CD4-positive, CD25-positive, alpha-beta regulatory T cell (primary cell): Measurements from ENCODE around the gene ULK1. TPM values are rescaled to one million over a fixed set of nuclear protein-coding genes. Genes with fewer than 3 reads are reported as not detected.

Experiments
- ATAC-seq, 2 donors: fragments of 150-1000 bp; cut with Tn5 transposase; one replicate each; pipeline ENCODE4 v1.10.0; 2021; ENCODE audit warnings: low read depth in 2 of 2, moderate number of reproducible peaks in 2 of 2, moderate library complexity in 1 of 2
- DNase-seq, 3 donors: peaks; one replicate each; pipeline versions ENCODE4 v3.0.0 to v3.0.0-alpha.2; 2012 to 2022; ENCODE audit warnings: mixed read lengths in 1 of 3
- H3K27ac ChIP-seq: one replicate; pipeline ENCODE4 v1.7.0; 2013; ENCODE audit warnings: mild to moderate bottlenecking, low read length; ENCODE audit not compliant: insufficient read depth, poor library complexity, severe bottlenecking
- H3K27me3 ChIP-seq: one replicate; pipeline ENCODE4 v1.7.0; 2013; ENCODE audit warnings: low read length; ENCODE audit not compliant: control insufficient read depth, insufficient read depth
- H3K36me3 ChIP-seq: one replicate; pipeline ENCODE4 v1.7.0; 2013; ENCODE audit warnings: mild to moderate bottlenecking, low read length, moderate library complexity; ENCODE audit not compliant: control insufficient read depth, insufficient read depth
- H3K4me1 ChIP-seq: 2 replicates; pipeline ENCODE4 v1.7.0; 2013; ENCODE audit warnings: mild to moderate bottlenecking, low read length; ENCODE audit not compliant: insufficient read depth, control insufficient read depth, poor library complexity, severe bottlenecking
- H3K4me3 ChIP-seq: one replicate; pipeline ENCODE4 v1.7.0; 2013; ENCODE audit warnings: low read depth, mild to moderate bottlenecking, low read length, moderate library complexity
- H3K9me3 ChIP-seq, 2 experiments: 1 replicate in 1 of 2; 2 replicates in 1 of 2; pipeline ENCODE4 v1.7.0; 2013; ENCODE audit warnings: low read length in 2 of 2, mild to moderate bottlenecking in 1 of 2, moderate library complexity in 1 of 2; ENCODE audit not compliant: control insufficient read depth in 2 of 2
- H3K27ac Mint-ChIP-seq, 3 donors: one replicate each; pipeline ENCODE4 v1.8.0; 2020 to 2022; ENCODE audit warnings: mild to moderate bottlenecking in 3 of 3, mixed read lengths in 3 of 3, moderate library complexity in 2 of 3
- H3K27me3 Mint-ChIP-seq: one replicate; pipeline ENCODE4 v1.8.0; 2022; ENCODE audit warnings: mild to moderate bottlenecking, mixed read lengths
- H3K36me3 Mint-ChIP-seq: one replicate; pipeline ENCODE4 v1.8.0; 2020; ENCODE audit warnings: mixed read lengths
- H3K4me1 Mint-ChIP-seq, 4 donors: one replicate each; pipeline ENCODE4 v1.8.0; 2020 to 2022; ENCODE audit warnings: mixed read lengths in 4 of 4, mild to moderate bottlenecking in 1 of 4
- H3K4me3 Mint-ChIP-seq, 4 donors: one replicate each; pipeline ENCODE4 v1.8.0; 2020 to 2022; ENCODE audit warnings: mild to moderate bottlenecking in 4 of 4, mixed read lengths in 4 of 4, moderate library complexity in 3 of 4
- H3K9me3 Mint-ChIP-seq, 7 donors: one replicate each; pipeline ENCODE4 v1.8.0; 2020 to 2022; ENCODE audit warnings: mixed read lengths in 7 of 7, mild to moderate bottlenecking in 3 of 7, moderate library complexity in 2 of 7
- polyA plus RNA-seq, 4 donors: library from polyadenylated mRNA; unstranded; fragments of 300-500 nt; fragmentation: Illumina TruSeq; gene quantifications; one replicate each; pipeline ENCODE4 v1.2.3, GENCODE V29; 2021
- total RNA-seq: library from RNA; stranded (reverse); gene quantifications from one replicate; pipeline ENCODE4 v1.2.3, GENCODE V29; 2022

The ULK1 gene
- total and polyA plus RNA-seq, 5 donors from 2014 or later = 0.20 to 90.0 (median 0.46) TPM

DNA sequence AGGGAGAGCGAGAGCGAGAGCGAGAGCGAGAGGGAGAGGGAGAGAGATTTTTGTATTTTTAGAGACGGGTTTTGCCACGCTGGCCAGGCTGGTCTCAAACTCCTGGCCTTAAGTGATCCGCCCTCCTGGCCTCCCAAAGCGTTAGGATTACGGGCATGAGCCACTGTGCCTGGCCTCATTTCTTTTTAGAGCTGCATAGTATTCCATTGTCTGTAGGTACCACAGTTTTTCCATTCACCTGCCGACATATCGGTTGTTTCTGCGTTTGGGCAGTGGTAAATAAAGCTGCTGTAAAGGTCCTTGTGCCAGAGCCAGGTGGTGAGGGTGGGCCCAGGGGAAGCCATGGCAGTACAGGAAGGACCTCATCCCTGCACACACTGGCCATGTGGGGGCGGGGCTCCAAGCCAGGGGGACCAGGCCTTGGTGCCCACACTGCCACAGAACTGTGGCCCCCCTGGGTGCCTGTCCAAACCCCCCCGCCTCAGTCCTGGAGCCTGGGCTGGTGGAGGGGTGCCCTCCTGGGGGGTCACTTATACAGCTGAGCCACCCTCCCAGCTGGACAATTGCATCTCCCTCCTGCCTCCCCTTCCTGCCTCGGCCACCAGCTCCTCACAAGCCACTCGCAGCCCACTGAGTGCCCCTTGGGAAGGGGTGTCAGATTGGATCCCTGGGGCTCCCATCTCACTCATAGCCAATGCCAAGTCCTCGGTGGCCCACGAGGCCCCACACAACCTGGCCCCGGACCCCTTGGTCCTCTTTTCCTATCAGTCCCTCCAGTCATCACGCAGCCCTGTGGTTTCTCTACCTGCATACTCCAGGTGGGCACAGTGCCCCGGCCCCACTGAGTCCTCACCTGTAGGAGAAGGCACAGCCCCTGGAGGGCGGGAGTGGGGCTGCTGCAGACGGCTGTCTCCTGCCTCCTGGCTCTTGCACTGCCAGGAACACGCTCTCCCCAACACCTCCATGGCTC, 33.0 kb downstream of the ULK1 start:
- no peaks in the 10 kb centered on the region for H3K9me3 ChIP-seq
- Mint-ChIP-seq H3K9me3 (no peaks in the 10 kb centered on the region), H3K27ac (peak overlapping the region in 2 of 3 donors; percentile 35 to 59), H3K4me3 (peak overlapping the region; percentile 92 to 96 (median 94)), H3K4me1 (peaks cover 4 to 29% (median 13%) of the 10 kb centered on the region in 4 donors), H3K36me3 (peaks cover 6% of the 10 kb centered on the region), H3K27me3 (no peaks in the 10 kb centered on the region)
- peaks cover 23% of the 10 kb centered on the region for H3K4me1 ChIP-seq
- DNase-seq (no peak), ATAC-seq (no peak)
- peaks cover 5% of the 10 kb centered on the region for H3K36me3 ChIP-seq
- H3K27ac ChIP-seq = no peak overlapping the region
- no peaks in the 10 kb centered on the region for H3K27me3 ChIP-seq
- no peak overlapping the region for H3K4me3 ChIP-seq

DNA sequence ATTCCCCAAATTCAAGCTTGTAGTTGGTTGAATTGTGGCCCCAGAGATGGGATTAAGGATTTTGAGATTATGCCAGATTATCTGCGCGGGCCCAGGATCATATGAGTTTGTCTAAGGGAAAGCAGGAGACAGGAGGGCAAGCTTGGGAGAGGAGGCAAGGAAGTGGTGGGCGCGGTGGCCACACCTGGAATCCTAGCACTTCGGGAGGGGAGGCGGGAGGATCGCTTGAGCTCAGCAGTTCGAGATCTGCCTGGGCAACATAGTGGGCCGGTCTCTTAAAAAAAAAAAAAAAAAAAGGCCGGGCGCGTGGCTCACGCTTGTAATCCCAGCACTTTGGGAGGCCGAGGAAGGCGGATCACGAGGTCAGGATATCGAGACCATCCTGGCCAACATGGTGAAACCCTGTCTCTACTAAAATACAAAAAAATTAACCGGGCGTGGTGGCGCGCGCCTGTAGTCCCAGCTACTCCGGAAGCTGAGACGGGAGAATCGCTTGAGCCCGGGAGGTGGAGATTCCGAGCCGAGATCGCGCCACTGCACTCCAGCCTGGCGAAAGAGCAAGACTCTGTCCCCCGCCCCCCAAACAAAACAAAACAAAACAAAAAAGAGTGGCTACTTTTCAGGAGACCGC, 33.8 kb downstream of the ULK1 start:
- ATAC-seq (no peak), DNase-seq (peak in 1 of 3 donors; percentile 15)
- Mint-ChIP-seq H3K27me3 (no peaks in the 10 kb centered on the region), H3K36me3 (peaks cover 11% of the 10 kb centered on the region), H3K4me1 (peaks cover 4 to 33% (median 15%) of the 10 kb centered on the region in 4 donors), H3K4me3 (peak overlapping the region; percentile 92 to 96 (median 94)), H3K9me3 (no peaks in the 10 kb centered on the region), H3K27ac (peak overlapping the region in 2 of 3 donors; percentile 35 to 79)
- Histone ChIP-seq H3K27me3 (no peaks in the 10 kb centered on the region), H3K36me3 (peaks cover 13% of the 10 kb centered on the region), H3K27ac (peak overlapping the region; percentile 67), H3K4me3 (peak overlapping the region; percentile 11), H3K9me3 (no peaks in the 10 kb centered on the region), H3K4me1 (peaks cover 23% of the 10 kb centered on the region)

DNA sequence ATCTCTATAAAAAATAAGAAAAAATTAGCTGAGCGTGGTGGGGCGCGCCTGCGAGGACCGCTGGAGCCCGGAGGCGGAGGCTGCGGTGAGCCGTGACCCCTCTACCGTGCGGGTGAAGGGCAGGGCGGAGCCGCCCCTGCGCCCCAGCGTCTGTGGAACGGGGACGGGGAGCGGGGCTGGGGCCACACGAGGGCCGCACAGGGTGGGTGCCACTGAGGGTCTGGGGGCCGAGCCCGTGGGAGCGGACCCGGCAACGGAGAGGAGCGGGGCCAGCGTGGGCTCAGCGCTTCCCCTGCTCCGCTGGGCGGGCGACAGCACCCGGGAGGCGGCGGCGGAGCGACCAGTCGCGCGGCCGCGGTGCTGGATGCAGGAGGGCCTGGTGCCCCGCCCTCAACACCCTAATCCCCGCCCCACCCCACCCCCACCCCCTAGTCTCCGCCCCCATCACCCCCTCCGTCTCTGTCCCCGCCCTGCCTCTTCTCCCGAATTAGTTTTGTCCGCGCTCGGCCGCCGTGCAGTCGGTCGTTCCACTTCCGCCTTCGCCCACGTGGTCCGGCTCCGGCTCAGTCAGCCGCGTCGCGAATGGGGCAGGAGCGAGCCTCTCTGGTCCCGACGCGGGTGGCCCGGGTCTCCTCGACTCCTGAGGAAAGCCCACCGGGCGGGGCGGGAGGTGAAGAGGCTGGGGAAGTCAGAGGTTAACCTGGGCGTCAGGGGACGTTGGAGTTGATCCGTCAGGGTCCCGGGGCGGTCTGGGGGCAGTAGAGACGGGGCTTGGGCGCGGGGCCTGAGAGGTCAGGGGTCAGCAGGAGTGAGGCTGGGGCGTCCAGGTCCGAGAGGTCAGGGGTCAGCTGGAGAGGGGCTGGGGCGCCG, 34.5 kb downstream of the ULK1 start, which contains the start of gene PUS1:
Gene PUS1 (plus strand): TSS at position 566 of the 870 bp plus-strand sequence. CDS start 447 bp downstream, outside the sequence.
- Mint-ChIP-seq H3K36me3 (peaks cover 19% of the 10 kb centered on the region), H3K9me3 (peaks cover 0 to 1% (median 0%) of the 10 kb centered on the region in 7 donors), H3K4me3 (peak within 1 kb of the TSS; percentile 92 to 99 (median 96)), H3K27ac (peak within 1 kb of the TSS; percentile 88 to 96 (median 93)), H3K4me1 (peaks cover 4 to 33% (median 15%) of the 10 kb centered on the region in 4 donors), H3K27me3 (no peaks in the 10 kb centered on the region)
- Histone ChIP-seq H3K27me3 (no peaks in the 10 kb centered on the region), H3K9me3 (no peaks in the 10 kb centered on the region), H3K4me3 (peak within 1 kb of the TSS; percentile 11), H3K4me1 (peaks cover 23% of the 10 kb centered on the region), H3K36me3 (peaks cover 19% of the 10 kb centered on the region), H3K27ac (peak within 1 kb of the TSS; percentile 71)
- DNase-seq = peak; percentile 89 to 96 (median 94)
- peak; percentile 85 to 90 for ATAC-seq

DNA sequence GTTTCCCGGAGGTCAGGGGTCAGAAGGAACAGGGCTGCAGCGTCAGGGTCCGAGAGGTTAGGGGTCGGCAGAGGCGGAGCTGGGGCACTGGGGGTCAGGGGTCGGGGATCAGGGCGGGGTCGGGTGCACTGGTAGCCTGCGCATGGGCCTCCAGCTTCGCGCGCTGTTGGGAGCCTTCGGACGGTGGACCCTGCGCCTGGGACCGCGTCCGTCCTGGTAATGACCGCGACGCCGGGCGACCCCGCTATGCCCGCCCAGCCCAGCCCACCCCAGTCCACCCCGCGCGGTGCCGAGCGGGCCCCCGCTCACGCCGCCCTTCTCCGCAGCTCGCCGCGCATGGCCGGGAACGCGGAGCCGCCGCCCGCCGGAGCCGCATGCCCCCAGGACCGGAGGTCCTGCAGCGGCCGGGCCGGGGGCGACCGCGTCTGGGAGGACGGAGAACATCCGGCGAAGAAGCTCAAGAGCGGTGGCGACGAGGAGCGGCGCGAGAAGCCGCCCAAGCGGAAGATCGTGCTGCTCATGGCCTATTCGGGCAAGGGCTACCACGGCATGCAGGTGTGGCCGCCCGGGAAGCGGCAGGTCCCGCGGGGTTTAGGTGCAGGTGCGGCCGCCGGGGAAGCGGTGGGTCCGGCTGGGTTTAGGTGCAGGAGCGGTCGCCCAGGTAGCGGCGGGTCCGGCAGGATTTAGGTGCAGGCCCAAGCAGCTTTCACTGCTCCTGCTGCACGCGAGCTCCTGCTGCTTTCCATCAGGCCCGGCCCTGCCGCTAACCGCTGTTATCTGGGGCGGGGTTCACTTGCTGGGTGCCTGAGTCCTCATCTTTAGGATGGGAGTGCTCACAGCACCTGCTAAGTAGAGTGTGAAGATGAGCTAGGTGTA, 35.4 kb downstream of the ULK1 start:
- Histone ChIP-seq H3K4me1 (peaks cover 17% of the 10 kb centered on the region), H3K27me3 (no peaks in the 10 kb centered on the region), H3K36me3 (peaks cover 27% of the 10 kb centered on the region), H3K9me3 (no peaks in the 10 kb centered on the region), H3K27ac (peak overlapping the region; percentile 71), H3K4me3 (peak overlapping the region; percentile 59)
- peaks cover 19% of the 10 kb centered on the region for H3K36me3 Mint-ChIP-seq
- peaks cover 0 to 1% (median 0%) of the 10 kb centered on the region in 7 donors for H3K9me3 Mint-ChIP-seq
- peak in 2 of 3 donors; percentile 28 to 61 for DNase-seq
- H3K27me3 Mint-ChIP-seq = no peaks in the 10 kb centered on the region
- ATAC-seq = no peak
- peak overlapping the region; percentile 88 to 96 (median 93) for H3K27ac Mint-ChIP-seq
- H3K4me3 Mint-ChIP-seq = peak overlapping the region; percentile 92 to 99 (median 96)
- peaks cover 4 to 29% (median 14%) of the 10 kb centered on the region in 4 donors for H3K4me1 Mint-ChIP-seq

DNA sequence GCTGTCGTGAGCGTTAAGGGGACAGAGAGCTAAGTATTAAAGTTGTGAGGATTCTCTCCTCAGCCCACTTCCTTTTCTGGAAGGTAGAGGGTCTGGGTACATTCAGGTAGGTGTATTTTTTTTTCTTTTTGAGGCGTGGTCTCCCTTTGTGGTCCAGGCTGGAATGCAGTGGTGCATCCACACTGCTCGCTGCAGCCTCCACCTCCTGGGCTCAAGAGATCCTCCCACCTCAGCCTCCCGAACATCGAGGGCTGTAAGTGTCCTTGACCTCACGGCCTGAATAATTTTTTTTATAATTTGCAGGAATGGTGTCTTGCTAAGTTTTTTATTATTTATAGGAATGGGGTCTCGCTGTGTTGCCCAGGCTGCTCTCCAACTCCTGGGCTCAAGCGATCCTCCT, 36.1 kb downstream of the ULK1 start:
- Mint-ChIP-seq H3K4me3 (peak overlapping the region; percentile 74 to 91 (median 88)), H3K27ac (peak overlapping the region; percentile 88 to 96 (median 88)), H3K4me1 (peaks cover 4 to 27% (median 12%) of the 10 kb centered on the region in 4 donors), H3K27me3 (no peaks in the 10 kb centered on the region), H3K9me3 (peaks cover 0 to 1% (median 0%) of the 10 kb centered on the region in 7 donors), H3K36me3 (peaks cover 19% of the 10 kb centered on the region)
- no peak for ATAC-seq
- peak overlapping the region; percentile 57 for H3K27ac ChIP-seq
- peaks cover 32% of the 10 kb centered on the region for H3K36me3 ChIP-seq
- H3K4me3 ChIP-seq = peak overlapping the region; percentile 59
- no peaks in the 10 kb centered on the region for H3K9me3 ChIP-seq
- H3K27me3 ChIP-seq = no peaks in the 10 kb centered on the region
- no peak for DNase-seq
- H3K4me1 ChIP-seq = peaks cover 17% of the 10 kb centered on the region

DNA sequence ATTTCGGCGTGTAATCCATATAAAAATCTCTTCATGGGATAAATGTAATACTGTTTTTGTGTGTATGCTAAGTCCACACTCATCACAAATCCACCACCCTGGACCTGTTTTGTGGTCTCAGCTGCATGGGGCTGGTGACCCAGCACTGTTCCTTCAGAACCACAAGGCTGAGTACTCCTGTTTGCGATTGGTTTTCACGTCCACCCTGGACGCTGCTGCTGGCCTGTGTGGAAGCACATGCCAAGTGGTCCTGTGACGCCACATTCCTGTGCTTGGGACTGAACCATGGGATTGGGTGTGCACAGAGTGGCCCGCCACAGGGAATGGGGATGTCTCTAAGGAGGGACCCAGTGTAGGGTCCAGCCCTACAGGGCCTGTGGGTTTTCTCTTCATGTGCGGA, 39.0 kb downstream of the ULK1 start:
- H3K4me3 Mint-ChIP-seq = peak overlapping the region in 1 of 4 donors; percentile 35
- no peaks in the 10 kb centered on the region for H3K27me3 ChIP-seq
- no peak overlapping the region for H3K27ac Mint-ChIP-seq
- H3K4me3 ChIP-seq = no peak overlapping the region
- no peaks in the 10 kb centered on the region for H3K9me3 ChIP-seq
- H3K4me1 Mint-ChIP-seq = peaks cover 4 to 22% (median 9%) of the 10 kb centered on the region in 4 donors
- ATAC-seq (no peak), DNase-seq (no peak)
- peaks cover 42% of the 10 kb centered on the region for H3K36me3 ChIP-seq
- peaks cover 22% of the 10 kb centered on the region for H3K36me3 Mint-ChIP-seq
- peaks cover 0 to 1% (median 0%) of the 10 kb centered on the region in 7 donors for H3K9me3 Mint-ChIP-seq
- H3K4me1 ChIP-seq = peaks cover 11% of the 10 kb centered on the region
- no peaks in the 10 kb centered on the region for H3K27me3 Mint-ChIP-seq
- no peak overlapping the region for H3K27ac ChIP-seq
